Measurements from ENCODE around the gene MAD1L1.
"Not testable (repeated sequence)": the region's sequence is repeated elsewhere in the genome, so short reads cannot be mapped to it uniquely, and the experiment has no call there.

MAD1L1 gene

GRCh38 chr7:1825647-1825896 lies 407.2 kb downstream of the MAD1L1 start:
- H3K4me1 ChIP-seq (ENCODE audit: insufficient read depth, low read length); H3K36me3 ChIP-seq (ENCODE audit: insufficient read depth, low read length); H3K9ac ChIP-seq (ENCODE audit: low read length); H3K4me3 ChIP-seq (ENCODE audit: low read depth in 1 of 2, low read length in 2 of 2); H3K27ac ChIP-seq (ENCODE audit: low read depth, low read length); H3K27me3 ChIP-seq (ENCODE audit: control insufficient read depth in 1 of 2, insufficient read depth in 2 of 2, low read length in 2 of 2); H3K9me3 ChIP-seq (ENCODE audit: low read length): not testable (repeated sequence)

- H3K36me3 ChIP-seq (ENCODE audit: insufficient read depth, low read length); H3K27me3 ChIP-seq (ENCODE audit: control insufficient read depth in 1 of 2, insufficient read depth in 2 of 2, low read length in 2 of 2); H3K27ac ChIP-seq (ENCODE audit: low read depth, low read length); H3K4me3 ChIP-seq (ENCODE audit: low read depth in 1 of 2, low read length in 2 of 2); H3K4me1 ChIP-seq (ENCODE audit: insufficient read depth, low read length); H3K9me3 ChIP-seq (ENCODE audit: low read length); H3K9ac ChIP-seq (ENCODE audit: low read length): not testable (repeated sequence)
Observed at GRCh38 chr7:1824882-1825646, 407.7 kb downstream of the MAD1L1 start.

GRCh38 chr7:1824151-1824881 lies 408.4 kb downstream of the MAD1L1 start:
- not testable (repeated sequence) for H3K4me3 ChIP-seq (ENCODE audit: low read depth in 1 of 2, low read length in 2 of 2); H3K9me3 ChIP-seq (ENCODE audit: low read length); H3K27ac ChIP-seq (ENCODE audit: low read depth, low read length); H3K36me3 ChIP-seq (ENCODE audit: insufficient read depth, low read length); H3K4me1 ChIP-seq (ENCODE audit: insufficient read depth, low read length); H3K27me3 ChIP-seq (ENCODE audit: control insufficient read depth in 1 of 2, insufficient read depth in 2 of 2, low read length in 2 of 2); H3K9ac ChIP-seq (ENCODE audit: low read length)

- H3K9ac ChIP-seq (ENCODE audit: low read length): no peak overlapping the region
- no peaks in the 10 kb centered on the region for H3K36me3 ChIP-seq (ENCODE audit: insufficient read depth, low read length)
- H3K4me1 ChIP-seq (ENCODE audit: insufficient read depth, low read length): no peaks in the 10 kb centered on the region
- H3K27me3 ChIP-seq (ENCODE audit: control insufficient read depth in 1 of 2, insufficient read depth in 2 of 2, low read length in 2 of 2): no peaks in the 10 kb centered on the region
- no peak overlapping the region for H3K27ac ChIP-seq (ENCODE audit: low read depth, low read length)
- H3K4me3 ChIP-seq (ENCODE audit: low read depth in 1 of 2, low read length in 2 of 2): no peak overlapping the region
- H3K9me3 ChIP-seq (ENCODE audit: low read length): no peaks in the 10 kb centered on the region
Observed at GRCh38 chr7:1823376-1824150, 409.2 kb downstream of the MAD1L1 start.

- Histone ChIP-seq H3K9me3 (ENCODE audit: low read length) (no peaks in the 10 kb centered on the region), H3K4me1 (ENCODE audit: insufficient read depth, low read length) (no peaks in the 10 kb centered on the region), H3K36me3 (ENCODE audit: insufficient read depth, low read length) (no peaks in the 10 kb centered on the region), H3K27me3 (ENCODE audit: control insufficient read depth in 1 of 2, insufficient read depth in 2 of 2, low read length in 2 of 2) (no peaks in the 10 kb centered on the region), H3K9ac (ENCODE audit: low read length) (no peak overlapping the region), H3K4me3 (ENCODE audit: low read depth in 1 of 2, low read length in 2 of 2) (no peak overlapping the region), H3K27ac (ENCODE audit: low read depth, low read length) (no peak overlapping the region)
Observed at GRCh38 chr7:1819259-1819841, 413.4 kb downstream of the MAD1L1 start.

GRCh38 chr7:1818575-1819258 lies 414.0 kb downstream of the MAD1L1 start:
- Histone ChIP-seq H3K4me3 (ENCODE audit: low read depth in 1 of 2, low read length in 2 of 2) (no peak overlapping the region), H3K9ac (ENCODE audit: low read length) (no peak overlapping the region), H3K27me3 (ENCODE audit: control insufficient read depth in 1 of 2, insufficient read depth in 2 of 2, low read length in 2 of 2) (no peaks in the 10 kb centered on the region), H3K9me3 (ENCODE audit: low read length) (no peaks in the 10 kb centered on the region), H3K27ac (ENCODE audit: low read depth, low read length) (no peak overlapping the region), H3K4me1 (ENCODE audit: insufficient read depth, low read length) (no peaks in the 10 kb centered on the region), H3K36me3 (ENCODE audit: insufficient read depth, low read length) (no peaks in the 10 kb centered on the region)

GRCh38 chr7:1817061-1817712 lies 415.6 kb downstream of the MAD1L1 start:
- Histone ChIP-seq H3K4me1 (ENCODE audit: insufficient read depth, low read length) (peaks cover 4% of the 10 kb centered on the region), H3K9ac (ENCODE audit: low read length) (no peak overlapping the region), H3K36me3 (ENCODE audit: insufficient read depth, low read length) (no peaks in the 10 kb centered on the region), H3K27me3 (ENCODE audit: control insufficient read depth in 1 of 2, insufficient read depth in 2 of 2, low read length in 2 of 2) (no peaks in the 10 kb centered on the region), H3K4me3 (ENCODE audit: low read depth in 1 of 2, low read length in 2 of 2) (no peak overlapping the region), H3K9me3 (ENCODE audit: low read length) (no peaks in the 10 kb centered on the region), H3K27ac (ENCODE audit: low read depth, low read length) (no peak overlapping the region)

GRCh38 chr7:1816451-1816850 lies 416.3 kb downstream of the MAD1L1 start:
- not testable (repeated sequence) for H3K4me3 ChIP-seq (ENCODE audit: low read depth in 1 of 2, low read length in 2 of 2); H3K9me3 ChIP-seq (ENCODE audit: low read length); H3K27ac ChIP-seq (ENCODE audit: low read depth, low read length); H3K36me3 ChIP-seq (ENCODE audit: insufficient read depth, low read length); H3K27me3 ChIP-seq (ENCODE audit: control insufficient read depth in 1 of 2, insufficient read depth in 2 of 2, low read length in 2 of 2); H3K9ac ChIP-seq (ENCODE audit: low read length)
- H3K4me1 ChIP-seq (ENCODE audit: insufficient read depth, low read length): peaks cover 11% of the 10 kb centered on the region

GRCh38 chr7:1815551-1816281 lies 417.0 kb downstream of the MAD1L1 start:
- not testable (repeated sequence) for H3K36me3 ChIP-seq (ENCODE audit: insufficient read depth, low read length); H3K9me3 ChIP-seq (ENCODE audit: low read length); H3K27me3 ChIP-seq (ENCODE audit: control insufficient read depth in 1 of 2, insufficient read depth in 2 of 2, low read length in 2 of 2); H3K9ac ChIP-seq (ENCODE audit: low read length); H3K4me3 ChIP-seq (ENCODE audit: low read depth in 1 of 2, low read length in 2 of 2); H3K27ac ChIP-seq (ENCODE audit: low read depth, low read length)
- H3K4me1 ChIP-seq (ENCODE audit: insufficient read depth, low read length): peaks cover 15% of the 10 kb centered on the region

GRCh38 chr7:1815051-1815481 lies 417.7 kb downstream of the MAD1L1 start:
- Histone ChIP-seq H3K27ac (ENCODE audit: low read depth, low read length) (no peak overlapping the region), H3K4me3 (ENCODE audit: low read depth in 1 of 2, low read length in 2 of 2) (no peak overlapping the region), H3K9ac (ENCODE audit: low read length) (no peak overlapping the region), H3K9me3 (ENCODE audit: low read length) (no peaks in the 10 kb centered on the region), H3K27me3 (ENCODE audit: control insufficient read depth in 1 of 2, insufficient read depth in 2 of 2, low read length in 2 of 2) (no peaks in the 10 kb centered on the region), H3K36me3 (ENCODE audit: insufficient read depth, low read length) (no peaks in the 10 kb centered on the region), H3K4me1 (ENCODE audit: insufficient read depth, low read length) (peaks cover 15% of the 10 kb centered on the region)
